Measurements from ENCODE around the gene ACAN. TPM values are rescaled to one million over a fixed set of nuclear protein-coding genes. Genes with fewer than 3 reads are reported as not detected.

Gene ACAN
- total RNA-seq, 3 donors from 2014 or later: not detected

- Mint-ChIP-seq H3K27me3 (ENCODE audit: low read depth) (no peaks in the 10 kb centered on the region), H3K4me3 (no peak overlapping the region), H3K9me3 (no peaks in the 10 kb centered on the region), H3K36me3 (ENCODE audit: insufficient read depth) (peaks cover 28% of the 10 kb centered on the region), H3K4me1 (ENCODE audit: low read depth) (peaks cover 4% of the 10 kb centered on the region)
- DNase-seq (no peak), ATAC-seq (no peak)
These were observed 85.5 kb downstream of the ACAN start for GRCh38 chr15:88888719-88889118.

GRCh38 chr15:88890495-88890894 is 87.3 kb downstream of the ACAN start:
- ATAC-seq (no peak), DNase-seq (no peak)
- peaks cover 15% of the 10 kb centered on the region for H3K36me3 Mint-ChIP-seq (ENCODE audit: insufficient read depth)
- H3K4me3 Mint-ChIP-seq: no peak overlapping the region
- peaks cover 11% of the 10 kb centered on the region for H3K4me1 Mint-ChIP-seq (ENCODE audit: low read depth)
- H3K27me3 Mint-ChIP-seq (ENCODE audit: low read depth): no peaks in the 10 kb centered on the region
- H3K9me3 Mint-ChIP-seq: no peaks in the 10 kb centered on the region

- Mint-ChIP-seq H3K9me3 (no peaks in the 10 kb centered on the region), H3K4me1 (ENCODE audit: low read depth) (peaks cover 19% of the 10 kb centered on the region), H3K4me3 (no peak overlapping the region), H3K36me3 (ENCODE audit: insufficient read depth) (peaks cover 15% of the 10 kb centered on the region), H3K27me3 (ENCODE audit: low read depth) (no peaks in the 10 kb centered on the region)
- ATAC-seq (no peak), DNase-seq (no peak)
These were observed 88.5 kb downstream of the ACAN start for GRCh38 chr15:88891540-88892254.

GRCh38 chr15:88894348-88894818 is 91.1 kb downstream of the ACAN start:
- ATAC-seq (peak; percentile 60 to 65), DNase-seq (peak; percentile 89)
- Mint-ChIP-seq H3K4me1 (ENCODE audit: low read depth) (peaks cover 31% of the 10 kb centered on the region), H3K9me3 (no peaks in the 10 kb centered on the region), H3K36me3 (ENCODE audit: insufficient read depth) (peaks cover 8% of the 10 kb centered on the region), H3K27me3 (ENCODE audit: low read depth) (no peaks in the 10 kb centered on the region), H3K4me3 (peak overlapping the region; percentile 87)

GRCh38 chr15:88894819-88895767 is 91.9 kb downstream of the ACAN start, which contains the start of gene HAPLN3:
Gene HAPLN3 (minus strand): TSS chr15:88895544. CDS start chr15:88887298, 8,246 bp downstream.
- Mint-ChIP-seq H3K4me3 (peak within 1 kb of the TSS; percentile 87), H3K4me1 (ENCODE audit: low read depth) (peaks cover 31% of the 10 kb centered on the region), H3K36me3 (ENCODE audit: insufficient read depth) (peaks cover 5% of the 10 kb centered on the region), H3K9me3 (no peaks in the 10 kb centered on the region), H3K27me3 (ENCODE audit: low read depth) (no peaks in the 10 kb centered on the region)
- DNase-seq (peak; percentile 60), ATAC-seq (peak; percentile 65 to 72)

- Mint-ChIP-seq H3K27me3 (ENCODE audit: low read depth) (no peaks in the 10 kb centered on the region), H3K36me3 (ENCODE audit: insufficient read depth) (peaks cover 3% of the 10 kb centered on the region), H3K9me3 (no peaks in the 10 kb centered on the region), H3K4me3 (peak overlapping the region; percentile 10), H3K4me1 (ENCODE audit: low read depth) (peaks cover 31% of the 10 kb centered on the region)
- ATAC-seq (no peak), DNase-seq (no peak)
These were observed 93.2 kb downstream of the ACAN start for GRCh38 chr15:88896333-88897033.

GRCh38 chr15:88897142-88897455 is 93.9 kb downstream of the ACAN start:
- ATAC-seq (peak in 1 of 2 donors; percentile 21), DNase-seq (no peak)
- Mint-ChIP-seq H3K36me3 (ENCODE audit: insufficient read depth) (peaks cover 4% of the 10 kb centered on the region), H3K9me3 (no peaks in the 10 kb centered on the region), H3K27me3 (ENCODE audit: low read depth) (no peaks in the 10 kb centered on the region), H3K4me3 (peak overlapping the region; percentile 10), H3K4me1 (ENCODE audit: low read depth) (peaks cover 33% of the 10 kb centered on the region)

GRCh38 chr15:88897456-88898194 is 94.4 kb downstream of the ACAN start:
- ATAC-seq: peak; percentile 77 to 86
- peaks cover 38% of the 10 kb centered on the region for H3K4me1 Mint-ChIP-seq (ENCODE audit: low read depth)
- DNase-seq: peak; percentile 74
- H3K27me3 Mint-ChIP-seq (ENCODE audit: low read depth): no peaks in the 10 kb centered on the region
- H3K9me3 Mint-ChIP-seq: no peaks in the 10 kb centered on the region
- peaks cover 4% of the 10 kb centered on the region for H3K36me3 Mint-ChIP-seq (ENCODE audit: insufficient read depth)
- H3K4me3 Mint-ChIP-seq: no peak overlapping the region

GRCh38 chr15:88898736-88899135 is 95.5 kb downstream of the ACAN start:
- no peak overlapping the region for H3K4me3 Mint-ChIP-seq
- peaks cover 4% of the 10 kb centered on the region for H3K36me3 Mint-ChIP-seq (ENCODE audit: insufficient read depth)
- peaks cover 45% of the 10 kb centered on the region for H3K4me1 Mint-ChIP-seq (ENCODE audit: low read depth)
- DNase-seq (no peak), ATAC-seq (no peak)
- H3K27me3 Mint-ChIP-seq (ENCODE audit: low read depth): no peaks in the 10 kb centered on the region
- H3K9me3 Mint-ChIP-seq: no peaks in the 10 kb centered on the region

- Mint-ChIP-seq H3K9me3 (no peaks in the 10 kb centered on the region), H3K4me3 (no peak overlapping the region), H3K27me3 (ENCODE audit: low read depth) (no peaks in the 10 kb centered on the region), H3K36me3 (ENCODE audit: insufficient read depth) (peaks cover 4% of the 10 kb centered on the region), H3K4me1 (ENCODE audit: low read depth) (peaks cover 45% of the 10 kb centered on the region)
- ATAC-seq (no peak), DNase-seq (no peak)
These were observed 96.0 kb downstream of the ACAN start for GRCh38 chr15:88899251-88899650.

GRCh38 chr15:88900309-88900981 is 97.2 kb downstream of the ACAN start:
- ATAC-seq (no peak), DNase-seq (no peak)
- peaks cover 56% of the 10 kb centered on the region for H3K4me1 Mint-ChIP-seq (ENCODE audit: low read depth)

GRCh38 chr15:88900982-88901418 is 97.8 kb downstream of the ACAN start:
- Mint-ChIP-seq H3K4me3 (no peak overlapping the region), H3K36me3 (ENCODE audit: insufficient read depth) (peaks cover 5% of the 10 kb centered on the region), H3K9me3 (no peaks in the 10 kb centered on the region), H3K4me1 (ENCODE audit: low read depth) (peaks cover 52% of the 10 kb centered on the region), H3K27me3 (ENCODE audit: low read depth) (no peaks in the 10 kb centered on the region)
- DNase-seq (no peak), ATAC-seq (no peak)

More at GRCh38 chr15:88900309-88900981, 97.2 kb downstream of the ACAN start:
- no peak overlapping the region for H3K4me3 Mint-ChIP-seq
- H3K36me3 Mint-ChIP-seq (ENCODE audit: insufficient read depth): peaks cover 4% of the 10 kb centered on the region
- no peaks in the 10 kb centered on the region for H3K27me3 Mint-ChIP-seq (ENCODE audit: low read depth)
- no peaks in the 10 kb centered on the region for H3K9me3 Mint-ChIP-seq

GRCh38 chr15:88901508-88902220 is 98.4 kb downstream of the ACAN start:
- DNase-seq (no peak), ATAC-seq (no peak)
- H3K4me3 Mint-ChIP-seq: no peak overlapping the region
- no peaks in the 10 kb centered on the region for H3K9me3 Mint-ChIP-seq
- H3K36me3 Mint-ChIP-seq (ENCODE audit: insufficient read depth): peaks cover 7% of the 10 kb centered on the region
- no peaks in the 10 kb centered on the region for H3K27me3 Mint-ChIP-seq (ENCODE audit: low read depth)
- H3K4me1 Mint-ChIP-seq (ENCODE audit: low read depth): peaks cover 51% of the 10 kb centered on the region
